Thyroid gland (tissue), 4 donors: Measurements from ENCODE around the gene KCNG2. TPM values are rescaled to one million over a fixed set of nuclear protein-coding genes. Genes with fewer than 3 reads are reported as not detected.

Experiments used
- DNase-seq, 2 donors: peaks; one replicate each; pipeline ENCODE4 v3.0.0-alpha.2; 2019
- H3K27ac ChIP-seq, 3 donors: fragments of 200-600 bp; sonication (generic); 1 replicate in 2 of 3; 2 replicates in 1 of 3; pipeline ENCODE4 v1.5.1; 2016 to 2019; ENCODE audit warnings: mild to moderate bottlenecking in 1 of 3, moderate library complexity in 1 of 3
- H3K27me3 ChIP-seq: fragments of 200-600 bp; sonication (generic); one replicate; pipeline ENCODE4 v1.5.1; 2019
- H3K36me3 ChIP-seq, 2 donors: fragments of 200-600 bp; sonication (generic); one replicate each; pipeline ENCODE4 v1.5.1; 2016 to 2019
- H3K4me1 ChIP-seq, 2 donors: fragments of 200-600 bp; sonication (generic); one replicate each; pipeline ENCODE4 v1.5.1; 2017 to 2019
- H3K4me3 ChIP-seq, 3 donors: fragments of 200-600 bp; sonication (generic); replicated peaks in 1 of 3; 1 replicate in 2 of 3; 2 replicates in 1 of 3; pipeline ENCODE4 v1.5.1; 2016; ENCODE audit warnings: mild to moderate bottlenecking in 1 of 3
- H3K9me3 ChIP-seq: fragments of 200-600 bp; sonication (generic); one replicate; pipeline ENCODE4 v1.5.1; 2017
- POLR2A ChIP-seq, 2 donors: fragments of 450-650 bp; IDR thresholded peaks; one replicate each; pipeline ENCODE4 v1.6.1; 2017; ENCODE audit warnings: antibody characterized with exemption in 2 of 2, mild to moderate bottlenecking in 2 of 2, moderate library complexity in 1 of 2
- WGBS, 2 donors: methylation state at CpG; one replicate each; pipeline ENCODE4 v1.1.5; 2017; 5-methylcytosine and 5-hydroxymethylcytosine counted together
- intact Hi-C: fragments of 100-400 bp; cut with DNase I; formaldehyde crosslinking; loops from one replicate; pipeline ENCODE4 v1.15.1; 2023
- total RNA-seq, 4 donors: library from RNA; depleted of rRNA; stranded (reverse); fragments of >200 nt; gene quantifications; one replicate each; pipeline ENCODE4 v1.2.3, GENCODE V29; 2016
- TF ChIP-seq, protein P1 (sequence below), 6 experiments: fragments of 200-600 bp in 3 of 6; fragments of 450-650 bp in 3 of 6; sonication (generic) in 3 of 6; IDR thresholded peaks; one replicate each; pipeline ENCODE4 v1.5.1; 2016 to 2019; ENCODE audit warnings: antibody characterized with exemption in 6 of 6, mild to moderate bottlenecking in 2 of 6, inconsistent platforms in 1 of 6, moderate library complexity in 1 of 6

KCNG2 gene
- total RNA-seq, 4 donors from 2014 or later = 0.22 TPM; not detected in 3

DNA sequence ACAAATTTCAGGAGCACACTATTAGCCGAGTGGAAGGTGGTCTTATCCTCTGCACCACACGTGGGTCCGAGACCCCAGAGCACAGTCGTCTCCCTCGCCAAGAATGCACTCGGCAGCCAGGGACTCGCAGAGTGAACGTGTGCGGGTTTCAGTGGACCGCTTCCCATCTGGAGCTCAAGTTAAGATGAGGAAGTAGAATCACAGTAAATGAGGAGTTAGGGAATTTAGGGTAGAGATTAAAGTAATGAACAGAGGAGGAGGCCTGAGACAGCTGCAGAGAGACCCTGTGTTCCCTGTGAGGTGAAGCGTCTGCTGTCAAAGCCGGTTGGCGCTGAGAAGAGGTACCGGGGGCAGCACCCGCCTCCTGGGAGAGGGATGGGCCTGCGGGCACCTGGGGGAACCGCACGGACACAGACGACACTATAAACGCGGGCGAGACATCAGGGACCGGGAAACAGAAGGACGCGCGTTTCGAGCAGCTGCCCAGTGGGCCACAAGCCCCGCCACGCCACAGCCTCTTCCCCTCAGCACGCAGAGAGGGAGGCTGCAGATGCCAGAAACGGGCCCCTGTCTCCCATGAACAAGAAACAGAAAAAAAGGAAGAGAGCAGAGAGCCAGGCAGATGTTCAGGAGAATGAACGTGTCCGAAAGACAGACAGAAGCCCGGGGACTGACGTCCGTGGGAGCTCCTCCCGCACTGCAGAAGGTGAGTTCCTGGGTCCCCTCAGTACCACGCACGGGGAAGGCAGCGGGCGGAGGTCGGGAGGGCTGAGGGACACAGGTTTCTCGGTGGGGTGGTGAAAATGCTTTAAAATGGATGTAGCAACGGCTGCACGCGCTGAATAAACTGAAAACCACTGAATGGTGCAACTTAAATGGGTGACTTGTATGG lies 5.4 kb upstream of the KCNG2 start:
- Histone ChIP-seq H3K27ac (no peak overlapping the region), H3K9me3 (no peaks in the 10 kb centered on the region), H3K36me3 (no peaks in the 10 kb centered on the region), H3K4me3 (no peak overlapping the region), H3K27me3 (peaks cover 20% of the 10 kb centered on the region), H3K4me1 (peaks cover 0 to 9% of the 10 kb centered on the region in 2 donors)
- TF ChIP-seq POLR2A (IDR thresholded peaks at IDR 0.05) = no peak
- TF ChIP-seq, protein P1, sequence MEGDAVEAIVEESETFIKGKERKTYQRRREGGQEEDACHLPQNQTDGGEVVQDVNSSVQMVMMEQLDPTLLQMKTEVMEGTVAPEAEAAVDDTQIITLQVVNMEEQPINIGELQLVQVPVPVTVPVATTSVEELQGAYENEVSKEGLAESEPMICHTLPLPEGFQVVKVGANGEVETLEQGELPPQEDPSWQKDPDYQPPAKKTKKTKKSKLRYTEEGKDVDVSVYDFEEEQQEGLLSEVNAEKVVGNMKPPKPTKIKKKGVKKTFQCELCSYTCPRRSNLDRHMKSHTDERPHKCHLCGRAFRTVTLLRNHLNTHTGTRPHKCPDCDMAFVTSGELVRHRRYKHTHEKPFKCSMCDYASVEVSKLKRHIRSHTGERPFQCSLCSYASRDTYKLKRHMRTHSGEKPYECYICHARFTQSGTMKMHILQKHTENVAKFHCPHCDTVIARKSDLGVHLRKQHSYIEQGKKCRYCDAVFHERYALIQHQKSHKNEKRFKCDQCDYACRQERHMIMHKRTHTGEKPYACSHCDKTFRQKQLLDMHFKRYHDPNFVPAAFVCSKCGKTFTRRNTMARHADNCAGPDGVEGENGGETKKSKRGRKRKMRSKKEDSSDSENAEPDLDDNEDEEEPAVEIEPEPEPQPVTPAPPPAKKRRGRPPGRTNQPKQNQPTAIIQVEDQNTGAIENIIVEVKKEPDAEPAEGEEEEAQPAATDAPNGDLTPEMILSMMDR (IDR thresholded peaks at IDR 0.05) = no peak
- no peak for DNase-seq
- 80 to 83% methylated on average over 46 of the region's 46 CpGs for WGBS, 2 donors
- intact Hi-C loops = no loop called here

DNA sequence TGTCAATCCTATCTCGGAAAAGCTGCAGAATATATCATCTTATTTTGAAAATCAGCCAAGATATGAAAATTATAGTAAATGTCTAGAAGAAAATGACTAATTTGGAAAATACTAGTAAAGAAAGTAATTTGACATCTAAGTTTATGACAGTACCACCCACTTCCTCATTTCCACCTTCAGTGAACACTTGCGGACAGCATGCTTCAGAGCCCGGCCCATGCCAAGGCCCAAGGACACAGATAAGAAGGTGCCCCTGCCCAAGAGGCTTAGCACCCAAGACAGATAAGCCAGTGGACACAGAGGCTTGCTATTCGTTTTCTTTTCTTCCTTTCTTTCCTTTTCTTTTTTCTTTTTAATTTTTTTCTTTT lies 4.8 kb upstream of the KCNG2 start:
- WGBS, 2 donors = 73 to 81% methylated on average over 4 of the region's 4 CpGs
- no peak for DNase-seq

DNA sequence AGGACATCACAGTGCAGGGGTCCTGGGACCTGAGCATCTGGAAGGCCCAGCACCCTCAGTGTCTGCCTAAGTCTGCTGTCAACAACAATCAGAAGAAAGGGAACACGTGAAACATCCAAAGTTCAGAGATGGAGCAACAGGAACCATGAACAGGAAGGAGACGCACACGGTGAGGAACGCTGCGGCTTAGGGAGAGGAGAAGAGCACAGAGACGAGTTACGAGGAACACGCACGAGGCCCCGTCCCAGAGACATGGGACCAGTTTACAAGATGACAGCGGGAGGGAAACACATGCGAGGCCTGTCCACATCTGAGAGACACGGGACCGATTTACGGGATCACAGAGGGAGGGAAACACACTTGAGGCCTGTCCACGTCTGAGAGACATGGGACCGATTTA lies 2.9 kb upstream of the KCNG2 start:
- intact Hi-C loops = no loop called here
- TF ChIP-seq, protein P1 (IDR thresholded peaks at IDR 0.05) = no peak
- no peak for TF ChIP-seq POLR2A (IDR thresholded peaks at IDR 0.05)
- 93 to 94% methylated on average over 17 of the region's 17 CpGs for WGBS, 2 donors
- no peak overlapping the region for H3K27ac ChIP-seq
- no peak overlapping the region for H3K4me3 ChIP-seq
- peaks cover 8 to 16% of the 10 kb centered on the region in 2 donors for H3K4me1 ChIP-seq
- H3K27me3 ChIP-seq = peaks cover 19% of the 10 kb centered on the region
- no peaks in the 10 kb centered on the region for H3K36me3 ChIP-seq
- no peaks in the 10 kb centered on the region for H3K9me3 ChIP-seq
- DNase-seq = no peak

More for the DNA sequence above, 4.8 kb upstream of the KCNG2 start:
- peaks cover 0 to 10% of the 10 kb centered on the region in 2 donors for H3K4me1 ChIP-seq
- no peak overlapping the region for H3K4me3 ChIP-seq
- no peaks in the 10 kb centered on the region for H3K9me3 ChIP-seq
- H3K36me3 ChIP-seq = no peaks in the 10 kb centered on the region
- no peak overlapping the region for H3K27ac ChIP-seq
- intact Hi-C loops = no loop called here
- peaks cover 18% of the 10 kb centered on the region for H3K27me3 ChIP-seq
- TF ChIP-seq POLR2A (IDR thresholded peaks at IDR 0.05) = no peak
- TF ChIP-seq, protein P1 (IDR thresholded peaks at IDR 0.05) = no peak

- DNase-seq = no peak
- H3K27ac ChIP-seq = no peak overlapping the region
- 87% methylated on average over 19 of the region's 19 CpGs for WGBS, 2 donors
- H3K36me3 ChIP-seq = no peaks in the 10 kb centered on the region
- H3K9me3 ChIP-seq = no peaks in the 10 kb centered on the region
- H3K4me3 ChIP-seq = no peak overlapping the region
- peaks cover 19% of the 10 kb centered on the region for H3K27me3 ChIP-seq
- intact Hi-C loops = no loop called here
- H3K4me1 ChIP-seq = peaks cover 8 to 16% of the 10 kb centered on the region in 2 donors
- no peak for TF ChIP-seq POLR2A (IDR thresholded peaks at IDR 0.05)
These were observed 2.3 kb upstream of the KCNG2 start for GRCh38 chr18:79795446-79795845.

GRCh38 chr18:79796016-79796415 lies 1.7 kb upstream of the KCNG2 start:
- DNase-seq = no peak
- TF ChIP-seq, protein P1 (IDR thresholded peaks at IDR 0.05) = no peak
- TF ChIP-seq POLR2A (IDR thresholded peaks at IDR 0.05) = no peak
- no peak overlapping the region for H3K4me3 ChIP-seq
- peaks cover 19% of the 10 kb centered on the region for H3K27me3 ChIP-seq
- no peak overlapping the region for H3K27ac ChIP-seq
- H3K9me3 ChIP-seq = no peaks in the 10 kb centered on the region
- 51 to 66% methylated on average over 7 of the region's 7 CpGs for WGBS, 2 donors
- H3K4me1 ChIP-seq = peaks cover 8 to 16% of the 10 kb centered on the region in 2 donors
- intact Hi-C loops = no loop called here
- no peaks in the 10 kb centered on the region for H3K36me3 ChIP-seq
